ENCODE data around the gene NKD1.

Gene NKD1

GRCh38 chr16:50675686-50676610, 127.8 kb downstream of the NKD1 start:
- Histone ChIP-seq H3K27me3 (ENCODE audit: control insufficient read depth, insufficient read depth, low read length) (no peaks in the 10 kb centered on the region), H3K4me1 (ENCODE audit: control insufficient read depth, low read depth, low read length) (no peaks in the 10 kb centered on the region), H3K27ac (ENCODE audit: low read length) (no peak overlapping the region), H3K9ac (ENCODE audit: low read length) (no peak overlapping the region), H3K4me3 (ENCODE audit: low read length) (no peak overlapping the region), H3K9me3 (ENCODE audit: control insufficient read depth, low read depth, low read length) (peaks cover 16% of the 10 kb centered on the region), H3K36me3 (ENCODE audit: control insufficient read depth, low read depth, low read length) (no peaks in the 10 kb centered on the region)

- Histone ChIP-seq H3K27me3 (ENCODE audit: control insufficient read depth, insufficient read depth, low read length) (no peaks in the 10 kb centered on the region), H3K4me1 (ENCODE audit: control insufficient read depth, low read depth, low read length) (no peaks in the 10 kb centered on the region), H3K4me3 (ENCODE audit: low read length) (no peak overlapping the region), H3K9ac (ENCODE audit: low read length) (no peak overlapping the region), H3K27ac (ENCODE audit: low read length) (no peak overlapping the region), H3K9me3 (ENCODE audit: control insufficient read depth, low read depth, low read length) (peaks cover 10% of the 10 kb centered on the region), H3K36me3 (ENCODE audit: control insufficient read depth, low read depth, low read length) (no peaks in the 10 kb centered on the region)
These were observed 128.6 kb downstream of the NKD1 start for GRCh38 chr16:50676684-50677225.

- no peak overlapping the region for H3K4me3 ChIP-seq (ENCODE audit: low read length)
- no peaks in the 10 kb centered on the region for H3K36me3 ChIP-seq (ENCODE audit: control insufficient read depth, low read depth, low read length)
- H3K9ac ChIP-seq (ENCODE audit: low read length) = no peak overlapping the region
- H3K27me3 ChIP-seq (ENCODE audit: control insufficient read depth, insufficient read depth, low read length) = no peaks in the 10 kb centered on the region
- no peak overlapping the region for H3K27ac ChIP-seq (ENCODE audit: low read length)
- peaks cover 4% of the 10 kb centered on the region for H3K9me3 ChIP-seq (ENCODE audit: control insufficient read depth, low read depth, low read length)
- no peaks in the 10 kb centered on the region for H3K4me1 ChIP-seq (ENCODE audit: control insufficient read depth, low read depth, low read length)
These were observed 129.2 kb downstream of the NKD1 start for GRCh38 chr16:50677351-50677750.

GRCh38 chr16:50678531-50678930, 130.3 kb downstream of the NKD1 start:
- H3K27ac ChIP-seq (ENCODE audit: low read length) = no peak overlapping the region
- H3K4me1 ChIP-seq (ENCODE audit: control insufficient read depth, low read depth, low read length) = no peaks in the 10 kb centered on the region
- no peaks in the 10 kb centered on the region for H3K9me3 ChIP-seq (ENCODE audit: control insufficient read depth, low read depth, low read length)
- H3K27me3 ChIP-seq (ENCODE audit: control insufficient read depth, insufficient read depth, low read length) = no peaks in the 10 kb centered on the region
- no peak overlapping the region for H3K4me3 ChIP-seq (ENCODE audit: low read length)
- H3K36me3 ChIP-seq (ENCODE audit: control insufficient read depth, low read depth, low read length) = no peaks in the 10 kb centered on the region
- H3K9ac ChIP-seq (ENCODE audit: low read length) = no peak overlapping the region

GRCh38 chr16:50679266-50679665, 131.1 kb downstream of the NKD1 start:
- Histone ChIP-seq H3K4me1 (ENCODE audit: control insufficient read depth, low read depth, low read length) (no peaks in the 10 kb centered on the region), H3K9ac (ENCODE audit: low read length) (no peak overlapping the region), H3K36me3 (ENCODE audit: control insufficient read depth, low read depth, low read length) (no peaks in the 10 kb centered on the region), H3K27me3 (ENCODE audit: control insufficient read depth, insufficient read depth, low read length) (no peaks in the 10 kb centered on the region), H3K4me3 (ENCODE audit: low read length) (no peak overlapping the region), H3K27ac (ENCODE audit: low read length) (no peak overlapping the region), H3K9me3 (ENCODE audit: control insufficient read depth, low read depth, low read length) (no peaks in the 10 kb centered on the region)

- Histone ChIP-seq H3K4me3 (ENCODE audit: low read length) (no peak overlapping the region), H3K36me3 (ENCODE audit: control insufficient read depth, low read depth, low read length) (no peaks in the 10 kb centered on the region), H3K4me1 (ENCODE audit: control insufficient read depth, low read depth, low read length) (no peaks in the 10 kb centered on the region), H3K27me3 (ENCODE audit: control insufficient read depth, insufficient read depth, low read length) (no peaks in the 10 kb centered on the region), H3K9ac (ENCODE audit: low read length) (no peak overlapping the region), H3K27ac (ENCODE audit: low read length) (no peak overlapping the region), H3K9me3 (ENCODE audit: control insufficient read depth, low read depth, low read length) (no peaks in the 10 kb centered on the region)
These were observed 131.7 kb downstream of the NKD1 start for GRCh38 chr16:50679676-50680555.

- no peak overlapping the region for H3K9ac ChIP-seq (ENCODE audit: low read length)
- no peak overlapping the region for H3K27ac ChIP-seq (ENCODE audit: low read length)
These were observed 132.3 kb downstream of the NKD1 start for GRCh38 chr16:50680556-50680893.

GRCh38 chr16:50681021-50681885, 133.1 kb downstream of the NKD1 start, which contains the start of gene SNX20:
Gene SNX20, minus strand, starts transcription at chr16:50681312. Its CDS starts 3,786 bp downstream, at chr16:50677526.
- H3K27ac ChIP-seq (ENCODE audit: low read length) = no peak within 1 kb of the TSS
- H3K9me3 ChIP-seq (ENCODE audit: control insufficient read depth, low read depth, low read length) = no peaks in the 10 kb centered on the region
- no peaks in the 10 kb centered on the region for H3K36me3 ChIP-seq (ENCODE audit: control insufficient read depth, low read depth, low read length)
- no peak within 1 kb of the TSS for H3K4me3 ChIP-seq (ENCODE audit: low read length)
- no peaks in the 10 kb centered on the region for H3K4me1 ChIP-seq (ENCODE audit: control insufficient read depth, low read depth, low read length)
- H3K27me3 ChIP-seq (ENCODE audit: control insufficient read depth, insufficient read depth, low read length) = no peaks in the 10 kb centered on the region
- H3K9ac ChIP-seq (ENCODE audit: low read length) = no peak within 1 kb of the TSS

More at GRCh38 chr16:50680556-50680893, 132.3 kb downstream of the NKD1 start:
- H3K4me3 ChIP-seq (ENCODE audit: low read length) = no peak overlapping the region
- H3K27me3 ChIP-seq (ENCODE audit: control insufficient read depth, insufficient read depth, low read length) = no peaks in the 10 kb centered on the region
- H3K36me3 ChIP-seq (ENCODE audit: control insufficient read depth, low read depth, low read length) = no peaks in the 10 kb centered on the region
- no peaks in the 10 kb centered on the region for H3K4me1 ChIP-seq (ENCODE audit: control insufficient read depth, low read depth, low read length)
- no peaks in the 10 kb centered on the region for H3K9me3 ChIP-seq (ENCODE audit: control insufficient read depth, low read depth, low read length)

- Histone ChIP-seq H3K27ac (ENCODE audit: low read length) (no peak overlapping the region), H3K27me3 (ENCODE audit: control insufficient read depth, insufficient read depth, low read length) (no peaks in the 10 kb centered on the region), H3K4me3 (ENCODE audit: low read length) (no peak overlapping the region), H3K4me1 (ENCODE audit: control insufficient read depth, low read depth, low read length) (no peaks in the 10 kb centered on the region), H3K9ac (ENCODE audit: low read length) (no peak overlapping the region), H3K9me3 (ENCODE audit: control insufficient read depth, low read depth, low read length) (no peaks in the 10 kb centered on the region), H3K36me3 (ENCODE audit: control insufficient read depth, low read depth, low read length) (no peaks in the 10 kb centered on the region)
These were observed 135.6 kb downstream of the NKD1 start for GRCh38 chr16:50683689-50684374.

- H3K27me3 ChIP-seq (ENCODE audit: control insufficient read depth, insufficient read depth, low read length) = no peaks in the 10 kb centered on the region
- H3K4me1 ChIP-seq (ENCODE audit: control insufficient read depth, low read depth, low read length) = no peaks in the 10 kb centered on the region
- H3K9ac ChIP-seq (ENCODE audit: low read length) = no peak overlapping the region
- no peak overlapping the region for H3K27ac ChIP-seq (ENCODE audit: low read length)
- H3K4me3 ChIP-seq (ENCODE audit: low read length) = no peak overlapping the region
- H3K9me3 ChIP-seq (ENCODE audit: control insufficient read depth, low read depth, low read length) = no peaks in the 10 kb centered on the region
- H3K36me3 ChIP-seq (ENCODE audit: control insufficient read depth, low read depth, low read length) = no peaks in the 10 kb centered on the region
These were observed 136.7 kb downstream of the NKD1 start for GRCh38 chr16:50684823-50685461.
